ENCODE results near the gene CEP70.

- no peak for TF ChIP-seq CTCF (IDR thresholded peaks at IDR 0.05; ENCODE audit: low read length)
- no peak for TF ChIP-seq EZH2 (IDR thresholded peaks at IDR 0.05; ENCODE audit: borderline replicate concordance, low read length)
Observed at GRCh38 chr3:138448631-138449030, 145.4 kb downstream of the CEP70 start.

All from OCI-LY1 (cell line).